ENCODE results near the gene CCT6B.
"Not testable (repeated sequence)": the region's sequence is repeated elsewhere in the genome, so short reads cannot be mapped to it uniquely, and the experiment has no call there.

CCT6B gene

GRCh38 chr17:34961093-34961911 is at the start of gene CCT6B, which contains the start of gene ZNF830:
CCT6B (minus strand) TSS chr17:34961460; CDS start chr17:34961393, 67 bp downstream.
ZNF830 (plus strand) TSS chr17:34961540; CDS start chr17:34961567, 27 bp downstream.
- peak; percentile 83 for DNase-seq

DNA sequence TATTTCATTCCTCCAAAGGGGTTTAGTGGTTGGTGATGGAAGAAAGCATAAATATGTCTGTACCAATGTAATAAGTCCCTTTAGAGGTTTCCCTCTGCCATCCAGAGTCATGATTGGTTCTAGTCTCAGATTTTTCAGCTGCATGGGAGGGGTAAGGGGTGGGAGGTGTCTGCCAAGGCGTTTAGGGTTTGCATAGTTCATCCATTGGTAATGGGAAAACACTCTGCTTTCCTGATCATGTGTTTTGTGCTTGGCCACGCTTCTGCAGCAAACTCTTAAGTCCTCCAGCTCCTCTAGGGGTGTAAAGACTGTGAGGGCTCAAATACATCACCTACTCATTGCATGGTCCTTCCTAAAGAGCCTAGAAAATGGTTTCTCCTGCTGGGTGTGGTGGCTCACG is 48.8 kb upstream of the CCT6B start:
- no peak for DNase-seq

GRCh38 chr17:35006961-35007360 is 45.7 kb upstream of the CCT6B start:
- no peak for DNase-seq

- DNase-seq = no peak
Observed at GRCh38 chr17:35006345-35006744, 45.1 kb upstream of the CCT6B start.

- no peak for DNase-seq
Observed at GRCh38 chr17:35003778-35004177, 42.5 kb upstream of the CCT6B start.

GRCh38 chr17:35002876-35003551 is 41.8 kb upstream of the CCT6B start:
- no peak for DNase-seq

GRCh38 chr17:35001549-35001948 is 40.3 kb upstream of the CCT6B start:
- DNase-seq = no peak

DNA sequence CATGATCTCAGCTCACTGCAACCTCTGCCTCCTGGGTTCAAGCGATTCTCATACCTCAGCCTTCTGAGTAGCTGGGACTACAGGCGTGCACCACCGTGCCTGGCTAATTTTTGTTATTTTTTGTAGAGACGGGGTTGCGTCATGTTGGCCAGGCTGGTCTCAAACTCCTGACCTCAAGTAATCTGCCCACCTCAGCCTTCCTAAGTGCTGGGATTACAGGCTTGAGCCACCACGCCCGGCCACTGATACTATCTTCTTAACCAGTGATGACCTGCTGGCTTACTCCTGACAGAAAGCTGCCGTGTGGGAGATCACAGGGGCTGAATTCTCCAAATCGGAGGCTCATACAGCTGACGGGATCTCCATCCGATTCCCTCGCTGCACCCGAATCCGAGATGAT is 39.7 kb upstream of the CCT6B start:
- DNase-seq = not testable (repeated sequence)

- DNase-seq = no peak
Observed at GRCh38 chr17:34999456-34999855, 38.2 kb upstream of the CCT6B start.

- DNase-seq = no peak
Observed at GRCh38 chr17:34998205-34998604, 36.9 kb upstream of the CCT6B start.

DNA sequence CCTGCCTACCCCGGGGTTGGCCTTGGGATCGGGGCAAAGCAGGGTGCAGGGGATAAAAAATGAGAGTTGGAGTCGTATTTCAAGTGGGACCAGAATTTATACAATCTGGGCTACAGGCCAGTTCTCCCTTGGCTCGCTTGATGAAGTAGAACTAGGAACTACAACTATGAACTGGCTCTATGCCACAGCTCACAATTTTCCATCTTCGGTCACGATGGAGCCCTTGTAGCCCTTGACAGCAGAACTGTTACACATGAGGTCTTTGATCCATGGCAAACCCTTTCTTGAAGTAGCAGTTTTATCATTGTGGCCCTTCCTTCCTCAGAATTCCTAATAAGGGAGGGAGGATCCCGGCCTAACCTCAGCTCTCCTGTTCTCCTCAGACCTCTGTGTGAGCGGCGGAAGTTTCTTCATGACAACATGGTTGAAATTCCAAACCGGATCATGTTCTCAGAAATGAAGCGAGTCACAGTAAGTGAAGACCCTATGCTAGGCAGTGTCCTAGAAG is 36.1 kb upstream of the CCT6B start:
- peak; percentile 72 for DNase-seq

- DNase-seq = no peak
Observed at GRCh38 chr17:34996422-34997285, 35.4 kb upstream of the CCT6B start.

DNA sequence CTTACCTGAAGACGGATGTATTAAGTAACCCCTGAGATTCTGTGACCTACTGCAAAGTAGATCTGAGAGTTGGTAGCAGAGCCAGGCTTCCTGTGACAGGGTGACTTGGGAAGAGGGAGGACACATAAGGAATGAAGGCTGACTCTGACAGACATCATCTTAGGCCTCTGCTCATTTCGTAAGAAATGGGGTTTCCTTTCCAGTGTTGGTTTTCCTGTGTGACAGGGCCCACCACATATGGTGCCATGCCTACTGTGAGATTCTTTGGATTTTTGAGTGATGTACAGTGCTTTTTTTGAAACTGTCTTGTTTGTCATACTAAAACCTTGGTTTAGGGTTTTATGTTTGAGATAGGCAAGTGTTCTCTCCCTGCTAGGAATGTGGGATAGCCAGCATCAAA is 31.8 kb upstream of the CCT6B start:
- no peak for DNase-seq

- no peak for DNase-seq
Observed at GRCh38 chr17:34991606-34992005, 30.3 kb upstream of the CCT6B start.

- DNase-seq = no peak
Observed at GRCh38 chr17:34990921-34991365, 29.7 kb upstream of the CCT6B start.

DNA sequence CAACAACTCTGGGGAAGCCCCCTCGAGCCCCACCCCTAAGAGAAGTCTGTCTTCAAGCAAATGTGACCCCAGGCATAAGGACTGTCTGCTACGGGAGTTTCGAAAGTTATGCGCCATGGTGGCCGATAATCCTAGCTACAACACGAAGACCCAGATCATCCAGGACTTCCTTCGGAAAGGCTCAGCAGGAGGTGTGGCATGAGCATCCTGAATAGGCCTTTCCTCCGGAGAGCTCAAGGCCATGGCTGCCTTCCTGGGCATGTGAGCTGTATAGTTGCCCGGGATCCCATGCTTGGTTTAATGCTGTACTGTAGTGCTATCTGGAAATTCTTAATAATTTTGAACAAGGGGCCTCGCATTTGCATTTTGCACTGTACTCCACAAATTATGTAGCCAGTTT is 28.2 kb upstream of the CCT6B start:
- no peak for DNase-seq

GRCh38 chr17:34988644-34989043 is 27.4 kb upstream of the CCT6B start:
- DNase-seq = no peak

DNA sequence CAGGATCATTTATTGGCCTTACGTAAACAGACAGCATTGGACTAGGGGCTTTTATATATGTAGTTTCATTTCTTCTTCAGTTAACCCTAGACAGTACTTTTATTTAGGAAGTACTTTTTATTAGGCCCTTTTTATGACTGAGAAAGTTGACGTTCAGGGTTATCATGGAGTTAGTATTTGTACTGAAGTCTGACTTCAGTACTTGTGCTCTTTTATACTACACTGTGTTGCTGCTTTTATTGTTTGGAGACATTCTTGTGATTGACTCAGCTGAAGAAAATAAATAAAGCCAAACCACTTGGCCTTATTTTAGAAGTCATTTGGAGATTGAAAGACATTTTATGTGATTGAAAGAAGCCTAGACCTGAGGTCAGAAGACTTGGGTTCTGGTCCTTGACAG is 26.0 kb upstream of the CCT6B start:
- DNase-seq = no peak

DNA sequence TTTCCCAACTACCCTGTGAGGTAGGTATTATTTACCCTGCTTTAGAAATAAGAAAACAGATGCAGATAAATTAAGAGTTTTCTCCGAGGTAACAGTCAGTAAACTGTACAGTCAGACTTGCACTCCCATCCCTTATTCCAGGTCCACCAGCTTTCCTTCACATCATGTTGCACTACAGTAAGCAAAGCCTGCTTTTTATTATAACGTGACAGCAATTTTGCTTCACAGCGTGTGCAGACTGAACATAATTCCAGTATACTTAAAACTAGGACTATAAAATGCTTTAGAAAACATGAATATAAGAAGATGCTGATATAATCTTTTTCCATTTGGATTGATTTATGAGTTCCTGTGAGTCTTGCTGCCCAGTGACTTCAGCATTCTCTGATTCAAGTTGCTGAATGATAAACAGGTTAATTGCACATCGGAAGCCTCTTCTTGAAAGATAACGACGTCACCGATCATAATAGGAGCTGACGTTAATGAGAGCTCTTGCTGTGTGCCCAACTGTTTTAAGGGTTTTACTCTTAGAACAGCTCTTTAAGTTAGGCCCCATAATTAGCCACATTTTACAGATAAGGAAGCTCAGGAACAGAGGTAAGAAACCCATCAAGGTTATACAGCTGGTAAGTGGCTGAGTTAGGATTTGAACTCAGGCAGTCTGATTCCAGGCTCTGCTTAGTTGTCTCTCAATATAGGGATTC is 20.4 kb upstream of the CCT6B start:
- DNase-seq = no peak

- DNase-seq = peak; percentile 53
Observed at GRCh38 chr17:34980681-34981537, 19.6 kb upstream of the CCT6B start.

GRCh38 chr17:34980353-34980680 is 19.1 kb upstream of the CCT6B start, which contains the start of gene LIG3:
LIG3 (plus strand) TSS chr17:34980512; CDS start chr17:34983006, 2,494 bp downstream.
- DNase-seq = peak; percentile 78

Data from NCI-H446 treated with DMSO at 0.1 percent for 48 hours (cell line).